HCT116 (cell line): ENCODE measurements around the gene TNRC6C.

Experiments used
- POLR2A ChIP-seq: IDR thresholded peaks from 2 replicates; pipeline ENCODE4 v1.7.0; 2011; ENCODE audit warnings: borderline replicate concordance; ENCODE audit not compliant: insufficient read depth, insufficient read length; ENCODE audit errors: extremely low read depth
- ZNF274 ChIP-seq: fragments of 200-500 bp; sonication (Bioruptor generic); IDR thresholded peaks from 2 replicates; pipeline ENCODE4 v1.6.1; 2014; ENCODE audit warnings: mild to moderate bottlenecking, low read depth, low read length, inconsistent platforms

- TF ChIP-seq ZNF274, result no peak
- TF ChIP-seq POLR2A, result no peak
Observed at GRCh38 chr17:78130437-78131101, 172.1 kb downstream of the TNRC6C start, which contains the start of gene TMC8.
